ENCODE data around the gene ONECUT1.

ONECUT1 gene

GRCh38 chr15:52796753-52797520, 6.8 kb upstream of the ONECUT1 start:
- no peak for DNase-seq

GRCh38 chr15:52796228-52796521, 6.0 kb upstream of the ONECUT1 start:
- no peak for DNase-seq

- DNase-seq = no peak
Measured at GRCh38 chr15:52795464-52796227, 5.5 kb upstream of the ONECUT1 start.

GRCh38 chr15:52794665-52795463, 4.7 kb upstream of the ONECUT1 start:
- no peak for DNase-seq

- no peak for DNase-seq
Measured at GRCh38 chr15:52791776-52792175, 1.6 kb upstream of the ONECUT1 start.

GRCh38 chr15:52790941-52791751, 1.0 kb upstream of the ONECUT1 start:
- peak; percentile 84 for DNase-seq

- DNase-seq = no peak
Measured at GRCh38 chr15:52789601-52790168, 451 bp downstream of the ONECUT1 start.

GRCh38 chr15:52789008-52789600, 1.0 kb downstream of the ONECUT1 start:
- no peak for DNase-seq

- peak; percentile 57 for DNase-seq
Measured at GRCh38 chr15:52788099-52788986, 1.8 kb downstream of the ONECUT1 start.

- no peak for DNase-seq
Measured at GRCh38 chr15:52787549-52788098, 2.5 kb downstream of the ONECUT1 start.

- DNase-seq = peak; percentile 73
Measured at GRCh38 chr15:52787123-52787503, 3.0 kb downstream of the ONECUT1 start.

GRCh38 chr15:52786436-52787122, 3.6 kb downstream of the ONECUT1 start:
- no peak for DNase-seq

GRCh38 chr15:52785672-52786406, 4.3 kb downstream of the ONECUT1 start:
- DNase-seq = no peak

- no peak for DNase-seq
Measured at GRCh38 chr15:52784799-52785671, 5.1 kb downstream of the ONECUT1 start.

GRCh38 chr15:52783929-52784798, 6.0 kb downstream of the ONECUT1 start:
- no peak for DNase-seq

GRCh38 chr15:52783191-52783829, 6.8 kb downstream of the ONECUT1 start:
- DNase-seq = peak; percentile 82

GRCh38 chr15:52782514-52782913, 7.6 kb downstream of the ONECUT1 start:
- no peak for DNase-seq

All from islet precursor cell (in vitro differentiated cells).